HG03457 (cell line): ENCODE results near the gene GABRB1.
"Not testable (repeated sequence)": the region's sequence is repeated elsewhere in the genome, so short reads cannot be mapped to it uniquely, and the experiment has no call there.

Source experiments
- ATAC-seq: cut with Tn5 transposase; IDR thresholded peaks from one replicate; pipeline ENCODE4 v1.9.1; 2021; ENCODE audit warnings: moderate number of reproducible peaks; ENCODE audit not compliant: unreplicated experiment

GABRB1 gene

GRCh38 chr4:47278631-47279030, 247.3 kb downstream of the GABRB1 start:
- ATAC-seq: no peak

GRCh38 chr4:47287735-47288134, 256.4 kb downstream of the GABRB1 start:
- ATAC-seq: peak; percentile 90

GRCh38 chr4:47289805-47290204, 258.4 kb downstream of the GABRB1 start:
- no peak for ATAC-seq

GRCh38 chr4:47290873-47291272, 259.5 kb downstream of the GABRB1 start:
- not testable (repeated sequence) for ATAC-seq

- no peak for ATAC-seq
Observed at GRCh38 chr4:47309165-47309564, 277.8 kb downstream of the GABRB1 start.

GRCh38 chr4:47312170-47312569, 280.8 kb downstream of the GABRB1 start:
- no peak for ATAC-seq

GRCh38 chr4:47313384-47313783, 282.0 kb downstream of the GABRB1 start:
- no peak for ATAC-seq

- peak; percentile 68 for ATAC-seq
Observed at GRCh38 chr4:47315346-47315745, 284.0 kb downstream of the GABRB1 start.

GRCh38 chr4:47326025-47326424, 294.7 kb downstream of the GABRB1 start:
- ATAC-seq: no peak

GRCh38 chr4:47330866-47331265, 299.5 kb downstream of the GABRB1 start:
- no peak for ATAC-seq

- ATAC-seq: no peak
Observed at GRCh38 chr4:47334652-47335051, 303.3 kb downstream of the GABRB1 start.

GRCh38 chr4:47337893-47338292, 306.5 kb downstream of the GABRB1 start:
- no peak for ATAC-seq

GRCh38 chr4:47340914-47341313, 309.5 kb downstream of the GABRB1 start:
- ATAC-seq: no peak

GRCh38 chr4:47342796-47343195, 311.4 kb downstream of the GABRB1 start:
- ATAC-seq: no peak

GRCh38 chr4:47349326-47349725, 318.0 kb downstream of the GABRB1 start:
- no peak for ATAC-seq

GRCh38 chr4:47355568-47355967, 324.2 kb downstream of the GABRB1 start:
- ATAC-seq: no peak

- no peak for ATAC-seq
Observed at GRCh38 chr4:47359891-47360290, 328.5 kb downstream of the GABRB1 start.

- no peak for ATAC-seq
Observed at GRCh38 chr4:47367761-47368160, 336.4 kb downstream of the GABRB1 start.

GRCh38 chr4:47368211-47368610, 336.8 kb downstream of the GABRB1 start:
- no peak for ATAC-seq

- ATAC-seq: no peak
Observed at GRCh38 chr4:47372561-47372960, 341.2 kb downstream of the GABRB1 start.

- ATAC-seq: no peak
Observed at GRCh38 chr4:47373174-47373573, 341.8 kb downstream of the GABRB1 start.

- ATAC-seq: no peak
Observed at GRCh38 chr4:47373709-47374108, 342.3 kb downstream of the GABRB1 start.

GRCh38 chr4:47374477-47374876, 343.1 kb downstream of the GABRB1 start:
- ATAC-seq: no peak
